AG10803 (cell line): ENCODE results near the gene VAMP8.
A peak's percentile ranks its signal among the peaks of the same experiment; 100 is the strongest.

Experiments used
- DNase-seq: peaks from one replicate; pipeline ENCODE4 v3.0.0; 2010; ENCODE audit warnings: low read depth
- H3K4me3 ChIP-seq: 2 replicates; pipeline ENCODE4 v1.5.1; 2011; ENCODE audit warnings: mild to moderate bottlenecking, low read length, control low read depth
- TF ChIP-seq, protein P1 (sequence below): conservative IDR thresholded peaks from 2 replicates; pipeline ENCODE4 v1.5.1; 2011; ENCODE audit warnings: mild to moderate bottlenecking, low read length, control low read depth, inconsistent platforms

The VAMP8 gene

DNA sequence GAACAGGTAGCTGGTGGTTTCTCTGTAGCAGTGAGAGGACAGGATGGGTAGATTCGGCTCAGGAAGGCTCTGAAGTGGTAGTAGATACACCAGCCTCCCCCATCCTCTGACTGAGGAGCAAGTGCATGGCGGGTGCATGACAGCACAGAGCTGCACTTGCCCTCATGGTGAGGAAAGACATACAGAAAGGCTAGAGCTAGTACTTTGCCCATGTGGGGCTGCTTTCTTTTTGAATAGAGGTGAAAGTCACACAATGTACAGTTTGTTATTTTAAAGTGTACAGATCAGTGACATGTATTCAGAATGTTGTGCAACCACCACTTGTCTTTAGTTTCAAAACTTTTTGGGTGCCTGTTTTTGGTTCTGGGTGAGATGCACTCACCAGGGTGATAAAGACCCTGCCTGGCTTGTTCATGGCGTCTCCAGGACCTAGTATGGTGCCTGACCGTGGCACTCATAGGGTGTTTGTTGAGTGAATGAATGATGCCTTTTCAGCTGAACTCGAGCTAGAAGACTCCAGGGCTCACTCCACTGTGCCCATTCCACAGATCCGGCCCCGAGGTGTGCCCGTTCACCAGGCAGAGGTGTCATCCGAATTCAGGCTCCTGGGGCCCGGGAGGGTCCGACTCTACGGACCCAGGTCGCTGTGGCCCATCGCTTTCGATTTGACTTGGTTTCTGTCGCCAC is 6.4 kb downstream of the VAMP8 start:
- H3K4me3 ChIP-seq: peak overlapping the region; percentile 68
- TF ChIP-seq, protein P1, sequence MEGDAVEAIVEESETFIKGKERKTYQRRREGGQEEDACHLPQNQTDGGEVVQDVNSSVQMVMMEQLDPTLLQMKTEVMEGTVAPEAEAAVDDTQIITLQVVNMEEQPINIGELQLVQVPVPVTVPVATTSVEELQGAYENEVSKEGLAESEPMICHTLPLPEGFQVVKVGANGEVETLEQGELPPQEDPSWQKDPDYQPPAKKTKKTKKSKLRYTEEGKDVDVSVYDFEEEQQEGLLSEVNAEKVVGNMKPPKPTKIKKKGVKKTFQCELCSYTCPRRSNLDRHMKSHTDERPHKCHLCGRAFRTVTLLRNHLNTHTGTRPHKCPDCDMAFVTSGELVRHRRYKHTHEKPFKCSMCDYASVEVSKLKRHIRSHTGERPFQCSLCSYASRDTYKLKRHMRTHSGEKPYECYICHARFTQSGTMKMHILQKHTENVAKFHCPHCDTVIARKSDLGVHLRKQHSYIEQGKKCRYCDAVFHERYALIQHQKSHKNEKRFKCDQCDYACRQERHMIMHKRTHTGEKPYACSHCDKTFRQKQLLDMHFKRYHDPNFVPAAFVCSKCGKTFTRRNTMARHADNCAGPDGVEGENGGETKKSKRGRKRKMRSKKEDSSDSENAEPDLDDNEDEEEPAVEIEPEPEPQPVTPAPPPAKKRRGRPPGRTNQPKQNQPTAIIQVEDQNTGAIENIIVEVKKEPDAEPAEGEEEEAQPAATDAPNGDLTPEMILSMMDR: no peak
- no peak for DNase-seq

GRCh38 chr2:85584354-85584856 is 7.0 kb downstream of the VAMP8 start, which contains the start of gene VAMP5:
VAMP5 (plus strand) TSS chr2:85584431; CDS start chr2:85584491, 60 bp downstream.
- DNase-seq: peak; percentile 17
- peak within 1 kb of the TSS; percentile 68 for H3K4me3 ChIP-seq
- TF ChIP-seq, protein P1: no peak

- H3K4me3 ChIP-seq: peak overlapping the region; percentile 68
- DNase-seq: peak; percentile 81
- TF ChIP-seq, protein P1: no peak
Measured at GRCh38 chr2:85584857-85585780, 7.7 kb downstream of the VAMP8 start.

DNA sequence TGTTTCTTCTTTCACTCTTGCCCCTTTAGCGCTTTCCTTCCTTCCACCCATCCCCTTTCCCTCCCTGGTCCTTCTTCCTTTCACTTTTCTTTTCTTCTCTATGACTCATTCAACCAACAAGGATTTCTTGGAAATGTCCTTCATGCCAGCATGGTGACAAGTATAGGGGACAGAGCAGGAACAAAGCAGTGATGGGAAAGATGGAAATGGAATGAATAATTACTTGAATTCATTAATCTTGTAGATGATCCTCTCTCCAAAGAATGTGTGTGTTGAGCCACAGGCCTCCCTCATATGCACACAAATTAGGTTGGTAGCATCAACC is 8.4 kb downstream of the VAMP8 start:
- peak overlapping the region; percentile 68 for H3K4me3 ChIP-seq
- peak; percentile 85 for DNase-seq
- TF ChIP-seq, protein P1: no peak

GRCh38 chr2:85588236-85588635 is 10.8 kb downstream of the VAMP8 start:
- no peak for DNase-seq

GRCh38 chr2:85588645-85589044 is 11.3 kb downstream of the VAMP8 start:
- TF ChIP-seq, protein P1: no peak
- H3K4me3 ChIP-seq: no peak overlapping the region
- no peak for DNase-seq

More at GRCh38 chr2:85588236-85588635, 10.8 kb downstream of the VAMP8 start:
- no peak overlapping the region for H3K4me3 ChIP-seq
- TF ChIP-seq, protein P1: no peak
